Activated CD4-positive, alpha-beta T cell treated with anti-CD3 and anti-CD28 coated beads, Interleukin-2, amount 50 U/mL, for 24 hours (primary cell): ENCODE data around the gene RNF41.

Experiments used
- DNase-seq, 2 donors: peaks; one replicate each; pipeline ENCODE4 v3.0.0-alpha.2; 2020; ENCODE audit warnings: low read depth in 1 of 2, low spot score in 1 of 2

Gene RNF41

DNA sequence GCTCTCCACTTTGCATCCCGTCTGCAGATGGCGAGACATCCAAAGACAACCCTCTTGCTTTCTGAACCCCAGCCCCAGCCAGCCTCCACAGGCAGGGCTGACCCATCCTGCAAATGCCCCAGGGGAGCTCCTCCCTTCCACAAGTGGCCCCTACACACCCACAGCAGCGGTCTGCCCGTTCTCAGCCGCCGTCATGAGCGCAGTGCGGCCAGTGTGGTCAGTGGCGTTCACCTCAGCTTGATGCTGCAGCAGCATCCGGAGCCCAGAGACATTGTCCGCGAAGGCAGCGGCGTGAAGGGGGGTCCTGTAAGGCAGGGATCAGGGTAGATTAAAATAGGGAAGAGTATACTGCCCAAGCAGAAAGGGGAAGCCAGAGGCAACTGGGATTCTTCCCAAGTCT, 22.8 kb upstream of the RNF41 start:
- no peak for DNase-seq

DNA sequence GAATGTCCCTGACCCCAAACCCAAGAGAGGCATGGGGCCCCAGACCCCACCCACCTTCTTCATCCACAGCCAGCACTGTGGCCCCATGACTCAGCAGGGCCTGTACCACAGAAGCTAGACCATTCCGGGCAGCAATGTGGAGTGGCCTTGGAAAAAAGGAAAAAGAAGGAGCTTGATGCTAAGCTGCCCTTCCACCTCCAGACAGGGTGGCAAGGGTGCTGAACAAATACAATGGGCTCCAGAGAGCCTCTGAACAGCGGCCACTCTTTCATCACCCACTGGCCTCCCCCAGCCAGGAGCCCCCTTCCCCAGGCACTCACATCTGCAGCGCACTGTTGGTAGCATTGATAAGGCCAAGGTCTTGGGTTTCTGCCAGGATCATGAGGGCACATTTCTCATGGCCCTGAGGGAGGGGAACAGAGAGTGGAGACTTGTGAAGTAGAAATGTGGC, 22.0 kb upstream of the RNF41 start:
- DNase-seq = no peak

DNA sequence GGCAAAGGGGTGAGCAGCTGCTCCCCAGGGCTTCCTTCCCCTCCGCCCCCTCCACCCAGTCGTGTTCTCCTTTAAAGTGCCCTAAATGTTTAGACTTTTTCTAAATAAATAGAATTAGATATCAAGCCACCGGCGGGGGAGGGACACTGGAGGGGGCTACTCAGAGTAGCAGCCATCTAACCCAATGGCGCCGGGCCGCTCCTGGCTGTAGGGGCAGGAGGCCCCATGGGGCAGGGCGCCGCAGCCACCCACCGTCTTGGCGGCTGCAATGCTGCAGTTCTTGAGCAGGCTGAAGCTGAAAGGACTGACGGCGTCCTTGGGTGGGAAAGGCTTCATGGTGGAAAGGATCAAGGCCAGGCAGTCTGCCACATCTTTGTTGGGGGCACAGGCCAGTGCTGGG, 21.3 kb upstream of the RNF41 start:
- no peak for DNase-seq

DNA sequence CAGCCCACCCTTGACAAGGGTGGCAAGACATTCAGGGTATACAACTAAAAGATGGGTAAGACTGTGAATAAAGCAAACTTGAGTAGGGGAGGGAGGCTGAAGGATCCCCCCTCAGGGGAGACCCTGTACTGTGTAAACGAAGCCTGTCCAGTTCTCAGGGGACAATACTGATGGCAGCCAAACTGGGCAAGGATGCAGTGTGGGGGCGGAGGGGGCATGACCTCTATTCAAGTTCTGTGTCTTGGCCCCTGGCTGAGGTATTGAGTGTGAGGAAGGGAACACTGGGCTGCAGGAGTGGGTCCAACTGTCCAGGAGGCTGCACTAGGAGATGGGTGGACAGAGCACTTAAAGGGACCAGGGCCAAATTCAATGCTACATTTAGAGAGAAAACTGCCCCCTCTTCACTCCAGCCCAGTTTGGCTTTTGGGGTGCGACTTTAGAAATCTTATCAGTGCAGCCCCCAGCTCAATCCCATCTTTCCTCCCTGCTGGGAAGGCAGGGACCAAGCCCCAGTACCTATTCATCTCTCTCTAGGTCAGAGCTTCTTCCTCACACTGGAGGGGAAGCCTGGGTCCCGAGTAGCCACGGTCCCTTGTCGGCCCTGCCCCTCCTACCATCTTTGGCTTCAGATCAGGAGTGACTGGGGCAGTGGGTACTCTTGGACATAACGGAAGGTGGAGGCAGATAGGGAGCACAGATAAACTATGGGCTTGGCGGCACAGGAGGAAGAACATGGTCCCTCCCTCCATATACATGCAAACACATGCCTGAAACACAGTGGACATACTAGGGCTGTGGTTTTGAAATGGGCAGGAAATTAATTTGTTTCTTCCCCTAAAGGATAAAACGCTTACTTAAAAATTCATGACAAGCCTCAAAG, 19.9 kb upstream of the RNF41 start:
- DNase-seq = no peak

DNA sequence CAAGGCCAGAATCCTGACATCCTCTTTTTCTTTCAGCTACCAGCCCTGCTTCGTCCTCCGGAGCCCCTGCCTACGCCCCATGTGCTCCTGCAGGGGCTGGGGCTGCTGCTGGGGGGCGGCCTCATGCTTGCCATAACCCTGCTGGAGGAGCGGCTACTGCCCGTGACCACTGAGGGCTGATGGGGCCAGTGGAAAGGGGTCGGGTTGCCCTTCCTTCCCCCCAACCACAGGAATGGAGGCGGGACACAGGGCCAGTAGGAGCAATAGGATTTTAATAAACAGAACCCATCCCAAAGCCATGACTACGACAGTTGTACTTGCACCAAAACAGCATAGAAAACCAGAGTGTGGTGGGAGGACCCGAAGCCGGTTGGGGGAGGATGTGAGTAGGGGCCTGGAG, 15.8 kb upstream of the RNF41 start:
- no peak for DNase-seq

DNA sequence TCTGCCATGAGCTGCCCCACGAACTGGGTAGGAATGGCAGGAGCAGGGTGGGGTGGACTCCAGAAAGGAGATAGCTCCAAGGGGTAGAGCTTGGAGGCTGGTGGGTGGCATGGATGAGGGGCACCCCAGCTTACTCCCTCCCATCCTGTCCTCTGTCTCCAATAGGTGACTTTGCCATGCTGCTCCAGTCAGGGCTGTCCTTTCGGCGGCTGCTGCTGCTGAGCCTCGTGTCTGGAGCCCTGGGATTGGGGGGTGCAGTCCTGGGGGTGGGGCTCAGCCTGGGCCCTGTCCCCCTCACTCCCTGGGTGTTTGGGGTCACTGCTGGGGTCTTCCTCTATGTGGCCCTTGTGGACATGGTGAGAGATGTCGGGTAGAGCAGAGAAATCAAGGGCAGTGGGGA, 15.3 kb upstream of the RNF41 start:
- DNase-seq = no peak

DNA sequence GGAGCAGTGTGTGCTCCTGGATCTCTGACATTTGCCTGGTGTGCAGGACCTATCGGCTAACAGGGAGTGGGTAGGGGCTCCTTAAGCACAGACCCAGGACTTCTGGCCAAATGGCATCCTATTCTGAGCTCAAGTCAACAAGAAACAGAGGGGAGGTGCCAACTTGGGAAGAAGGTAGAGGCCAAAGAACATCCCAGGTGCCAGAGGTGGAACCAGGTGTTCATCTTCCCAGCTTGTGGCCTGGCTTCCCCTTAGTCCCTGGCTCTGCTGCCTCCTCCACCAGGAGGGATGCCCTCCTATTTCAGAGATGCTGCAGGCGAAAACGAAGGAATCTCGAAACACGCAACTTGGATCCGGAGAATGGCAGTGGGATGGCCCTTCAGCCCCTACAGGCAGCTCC, 14.4 kb upstream of the RNF41 start:
- no peak for DNase-seq

DNA sequence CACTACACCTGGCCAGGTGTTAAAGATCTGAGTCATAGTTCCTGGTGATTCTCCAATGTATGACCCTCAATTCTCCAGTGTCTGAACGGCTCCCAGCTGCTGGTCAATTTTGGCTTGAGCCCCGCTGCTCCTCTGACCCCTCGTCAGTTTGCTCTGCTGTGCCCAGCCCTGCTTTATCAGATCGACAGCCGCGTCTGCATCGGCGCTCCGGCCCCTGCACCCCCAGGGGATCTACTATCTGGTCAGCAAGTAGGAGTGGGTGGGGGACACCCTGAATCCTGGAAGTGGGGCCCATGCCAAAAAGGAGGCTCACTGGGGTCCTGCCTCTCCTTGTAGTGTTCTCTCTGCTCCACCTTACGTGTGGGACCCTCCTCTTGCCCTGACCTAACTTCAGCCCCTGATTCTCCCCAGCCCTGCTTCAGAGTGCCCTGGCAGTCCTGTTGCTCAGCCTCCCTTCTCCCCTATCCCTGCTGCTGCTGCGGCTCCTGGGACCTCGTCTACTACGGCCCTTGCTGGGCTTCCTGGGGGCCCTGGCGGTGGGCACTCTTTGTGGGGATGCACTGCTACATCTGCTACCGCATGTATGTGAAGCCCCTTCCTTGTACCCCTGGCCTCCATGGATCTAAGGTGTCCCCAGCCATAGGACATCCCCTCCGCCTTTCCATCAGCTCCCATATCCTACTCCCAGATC, 13.2 kb upstream of the RNF41 start:
- DNase-seq = no peak

DNA sequence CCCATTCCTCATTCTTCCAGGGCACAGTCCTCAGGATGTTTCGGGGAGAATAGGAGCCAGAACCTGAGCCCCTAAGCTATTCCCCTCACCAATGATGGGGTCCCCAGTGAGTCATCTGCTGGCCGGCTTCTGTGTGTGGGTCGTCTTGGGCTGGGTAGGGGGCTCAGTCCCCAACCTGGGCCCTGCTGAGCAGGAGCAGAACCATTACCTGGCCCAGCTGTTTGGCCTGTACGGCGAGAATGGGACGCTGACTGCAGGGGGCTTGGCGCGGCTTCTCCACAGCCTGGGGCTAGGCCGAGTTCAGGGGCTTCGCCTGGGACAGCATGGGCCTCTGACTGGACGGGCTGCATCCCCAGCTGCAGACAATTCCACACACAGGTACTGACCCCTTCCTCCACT, 9.5 kb upstream of the RNF41 start:
- DNase-seq = no peak

DNA sequence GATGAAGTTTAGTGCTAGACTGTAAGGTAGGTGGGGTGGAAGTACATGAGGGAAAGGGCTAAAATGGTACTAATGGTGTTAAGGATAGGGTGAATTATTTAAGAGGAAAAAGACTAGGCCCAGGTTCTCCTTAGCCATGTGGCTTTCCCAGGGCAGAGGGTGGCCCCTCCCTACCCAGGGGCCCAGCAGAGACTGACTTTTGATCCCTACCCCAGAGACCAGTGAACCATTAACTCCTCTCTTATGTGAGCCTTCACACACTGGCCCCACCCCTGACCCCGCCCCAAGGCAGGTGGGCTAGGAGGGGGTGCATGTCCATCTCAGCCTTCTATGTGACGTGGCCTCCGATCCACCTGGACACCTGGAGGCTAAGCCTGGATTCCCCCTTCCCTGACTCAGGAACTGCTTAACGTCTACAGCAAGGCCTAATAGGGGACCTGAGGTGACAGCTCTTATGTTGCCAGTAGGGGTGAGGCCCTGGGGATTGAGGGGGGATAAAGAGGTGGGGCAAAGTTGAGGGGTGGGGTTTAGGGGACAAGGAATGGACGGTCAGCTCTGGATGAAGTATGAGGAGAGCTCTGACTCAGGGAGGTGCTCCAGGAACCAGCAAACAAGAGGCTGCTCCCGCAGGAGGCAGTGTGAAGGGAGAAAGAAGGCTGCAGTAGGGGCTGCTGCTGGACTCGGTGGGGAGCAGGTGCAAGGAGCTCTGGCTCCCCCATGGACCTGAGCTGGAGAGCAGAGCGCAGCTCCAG, 8.9 kb upstream of the RNF41 start:
- DNase-seq = no peak

DNA sequence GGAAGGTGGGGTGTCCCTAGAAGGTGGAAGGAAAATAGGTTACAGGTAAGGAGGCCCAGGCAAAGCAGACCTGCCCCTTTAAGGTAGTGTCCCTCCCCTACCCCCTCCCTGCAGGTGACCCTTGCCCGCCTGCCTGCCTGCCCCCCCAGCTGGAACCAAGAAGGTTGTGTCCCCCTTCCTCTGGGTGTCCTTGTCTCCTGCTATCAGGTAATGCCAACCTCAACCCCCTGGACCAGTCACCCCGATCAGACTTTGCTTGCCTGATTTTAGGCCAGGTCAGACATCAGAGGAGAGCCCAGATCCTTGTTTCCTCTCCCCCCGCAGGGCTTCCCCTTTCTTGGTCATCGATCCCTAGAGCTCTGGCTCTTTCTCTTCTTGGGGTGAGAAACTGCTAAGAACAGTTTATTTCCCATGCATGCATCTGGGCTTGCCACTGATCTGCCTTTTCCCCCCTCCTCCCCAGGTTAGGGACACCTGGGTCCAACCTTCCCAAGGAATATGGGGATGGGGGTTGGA, 8.3 kb upstream of the RNF41 start, which contains the start of gene SLC39A5:
SLC39A5 (plus strand) TSS at position 136 of the 516 bp plus-strand sequence. CDS start 1,224 bp downstream, outside the sequence.
- DNase-seq = no peak

DNA sequence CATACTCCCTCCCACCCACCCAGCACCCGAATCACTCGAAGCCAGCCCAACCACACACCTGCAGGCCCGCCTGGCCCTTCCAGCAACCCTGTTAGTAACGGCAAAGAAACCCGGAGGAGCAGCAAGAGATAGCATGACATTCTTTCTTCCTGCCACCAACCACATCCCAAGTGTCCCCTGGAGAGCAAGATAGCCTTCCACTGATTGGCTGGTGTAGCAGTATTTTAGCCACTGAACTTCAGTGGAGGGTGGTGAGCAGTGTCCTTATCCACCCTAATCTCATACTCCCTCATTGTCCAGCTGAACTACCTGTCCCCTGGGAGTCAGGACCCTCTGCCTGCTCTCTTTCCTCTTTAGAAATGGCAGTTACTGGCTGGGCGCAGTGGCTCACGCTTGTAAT, 7.4 kb upstream of the RNF41 start:
- DNase-seq = no peak

DNA sequence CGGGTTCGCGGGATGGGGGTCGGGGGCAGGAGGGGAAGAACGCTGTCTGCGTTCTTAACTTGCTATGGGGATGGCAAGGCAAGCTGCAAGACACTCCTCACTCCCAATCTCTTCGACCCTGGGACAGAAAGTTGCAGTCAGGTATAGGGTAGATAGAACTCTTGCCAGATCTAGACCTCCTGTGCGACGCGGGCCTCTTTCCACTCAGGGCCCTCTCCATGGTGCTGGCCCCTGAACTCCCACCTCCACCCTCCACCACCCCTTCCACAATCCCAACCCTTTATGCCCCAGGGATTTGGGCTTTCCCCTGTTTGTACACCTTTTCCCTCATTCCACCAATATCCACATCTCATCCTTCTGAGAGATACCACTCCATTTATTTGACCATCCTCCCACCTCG, 3.2 kb upstream of the RNF41 start:
- no peak for DNase-seq

DNA sequence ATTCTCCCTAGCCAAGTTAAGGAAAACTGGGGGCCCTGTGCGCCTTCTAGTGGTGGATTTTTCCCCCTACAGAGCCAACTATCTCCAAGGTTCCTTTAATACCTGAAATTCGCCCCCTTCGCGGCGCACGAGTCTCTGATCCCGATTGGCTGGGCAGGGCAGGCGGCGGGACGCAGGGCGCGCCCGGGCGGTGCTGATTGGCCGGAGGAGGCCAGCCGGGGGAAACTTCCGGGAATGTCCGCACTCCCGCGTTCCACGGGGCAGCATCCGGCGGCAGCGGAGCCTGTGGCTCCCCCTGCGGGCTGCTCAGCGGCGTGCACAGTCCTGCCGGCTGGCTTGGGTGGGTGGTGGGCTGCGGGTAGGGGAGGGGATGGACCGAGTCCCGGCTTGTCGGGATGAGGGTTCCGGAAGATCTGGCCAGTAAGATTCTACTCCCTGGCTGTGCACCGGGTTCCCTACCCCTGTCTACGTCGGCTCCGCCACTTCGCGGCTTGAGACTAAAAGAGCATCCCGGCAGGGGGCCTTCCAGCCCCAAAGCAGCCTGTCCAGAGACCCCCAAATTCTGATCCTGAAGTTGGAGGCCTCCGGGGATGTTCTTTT, 2.5 kb upstream of the RNF41 start, which contains the start of gene NABP2:
NABP2 (plus strand) TSS at position 241 of the 600 bp plus-strand sequence. CDS start 515 bp downstream, outside the sequence.
- DNase-seq = peak; percentile 88 to 92

DNA sequence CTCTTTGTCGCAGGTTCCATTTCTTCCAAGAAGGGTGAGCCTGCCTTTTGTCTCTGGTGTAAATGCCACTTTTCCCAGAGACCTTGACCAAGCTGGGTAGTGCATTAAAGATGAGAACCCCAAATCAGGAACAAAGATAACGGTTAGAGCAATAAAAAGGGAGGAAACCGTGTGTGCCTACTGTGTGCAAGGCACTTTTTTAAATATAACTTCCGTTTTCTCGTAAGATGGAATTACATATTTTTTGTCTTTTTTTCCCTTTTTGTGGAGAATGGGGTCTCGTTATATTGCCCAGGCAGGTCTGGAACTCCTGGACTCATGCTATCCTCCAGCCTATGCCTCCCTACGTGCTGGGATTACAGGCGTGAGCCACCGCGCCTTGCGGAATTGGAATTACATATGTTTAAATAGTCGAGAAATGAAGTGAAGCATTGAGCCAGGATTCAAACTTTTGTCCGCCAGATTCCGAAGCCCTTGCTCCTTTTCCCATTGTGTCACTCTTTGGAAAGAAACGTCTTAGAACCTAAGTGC, 1.9 kb upstream of the RNF41 start:
- no peak for DNase-seq

DNA sequence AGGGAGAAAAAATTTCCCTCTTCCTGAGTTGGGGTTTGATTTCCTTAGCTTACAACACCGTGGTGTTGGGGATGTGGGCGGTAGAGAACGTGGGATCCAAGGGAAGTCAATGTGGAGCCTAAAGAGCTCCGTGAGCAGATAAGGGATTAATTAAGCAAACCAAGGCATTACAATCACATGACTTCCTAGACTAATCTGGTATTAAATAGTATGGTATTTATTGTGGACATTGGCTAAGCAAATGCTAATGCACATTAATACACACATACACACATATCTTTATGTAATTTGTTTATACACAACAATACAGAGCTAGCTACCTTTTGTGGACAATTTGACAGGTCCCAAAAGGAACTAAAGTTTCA, 791 bp upstream of the RNF41 start:
- no peak for DNase-seq

DNA sequence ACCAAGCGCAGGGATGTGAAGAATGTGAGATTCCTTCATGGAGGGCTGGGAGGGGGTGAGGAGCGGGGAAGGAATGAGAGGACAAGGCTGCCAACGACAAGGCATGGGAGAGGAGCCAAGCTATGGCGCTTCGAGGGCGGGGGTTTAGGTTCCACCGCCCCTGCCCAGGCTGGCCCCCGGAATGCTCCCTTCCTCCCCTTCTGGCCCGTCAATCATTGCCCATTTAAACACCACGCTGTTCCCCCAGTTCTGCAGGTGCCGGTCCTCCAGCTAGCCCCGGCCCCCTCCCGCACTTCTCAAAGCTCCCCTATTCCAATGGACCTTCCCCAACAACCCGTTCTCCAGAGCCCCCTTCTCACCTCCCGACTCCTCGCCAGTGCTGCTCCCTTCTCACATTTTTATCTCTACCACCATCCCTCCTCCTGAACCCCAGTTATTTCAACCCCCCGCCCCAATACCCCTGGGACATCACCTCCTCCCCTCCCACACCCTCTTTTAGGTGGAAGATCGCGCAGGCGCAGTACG, 428 bp downstream of the RNF41 start:
- no peak for DNase-seq

DNA sequence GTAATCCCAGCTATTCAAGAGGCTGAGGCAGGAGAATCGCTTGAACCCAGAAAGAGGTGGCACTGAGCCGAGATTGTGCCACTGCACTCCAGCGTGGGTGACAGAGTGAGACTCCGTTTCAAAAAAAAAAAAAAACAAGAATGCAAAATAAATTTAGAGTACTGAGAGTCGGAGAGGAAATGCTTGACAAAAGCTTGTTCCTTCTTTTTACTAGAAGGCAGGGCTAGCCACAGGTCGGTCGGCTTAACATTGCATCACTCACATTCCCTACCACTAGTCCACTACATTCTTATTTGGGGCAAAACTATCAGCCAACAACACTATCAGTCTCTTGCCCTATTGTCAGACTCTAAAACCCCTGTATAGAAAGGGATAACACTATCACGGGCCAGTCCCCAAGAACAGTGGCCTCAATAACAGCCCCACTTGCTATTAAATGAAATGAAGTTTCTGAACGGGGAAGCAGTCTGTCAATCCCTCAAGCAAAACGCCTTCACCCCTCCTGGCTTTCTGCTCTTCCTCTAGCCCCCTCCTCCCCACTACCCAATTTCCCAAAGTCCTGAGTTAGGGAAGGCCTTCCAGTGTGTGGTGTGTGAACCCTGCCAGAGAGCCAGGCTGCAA, 1.0 kb downstream of the RNF41 start:
- no peak for DNase-seq

DNA sequence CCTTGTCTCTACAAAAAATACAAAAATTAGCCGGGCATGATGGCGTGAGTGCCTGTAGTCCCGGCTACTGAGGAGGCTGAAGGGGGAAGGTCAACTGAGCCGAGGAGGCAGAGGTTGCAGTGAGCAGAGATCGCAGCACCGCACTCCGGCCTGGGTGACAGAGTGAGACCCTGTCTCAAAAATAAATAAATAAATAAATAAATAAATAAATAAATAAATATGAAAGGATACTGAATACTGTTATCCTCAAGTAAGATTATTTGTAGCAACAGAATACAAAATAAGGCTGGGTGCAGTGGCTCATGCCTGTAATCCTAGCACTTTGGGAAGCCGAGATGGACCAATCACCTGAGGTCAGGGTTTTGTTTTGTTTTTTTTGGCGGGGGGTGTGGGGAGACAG, 1.9 kb downstream of the RNF41 start:
- no peak for DNase-seq

DNA sequence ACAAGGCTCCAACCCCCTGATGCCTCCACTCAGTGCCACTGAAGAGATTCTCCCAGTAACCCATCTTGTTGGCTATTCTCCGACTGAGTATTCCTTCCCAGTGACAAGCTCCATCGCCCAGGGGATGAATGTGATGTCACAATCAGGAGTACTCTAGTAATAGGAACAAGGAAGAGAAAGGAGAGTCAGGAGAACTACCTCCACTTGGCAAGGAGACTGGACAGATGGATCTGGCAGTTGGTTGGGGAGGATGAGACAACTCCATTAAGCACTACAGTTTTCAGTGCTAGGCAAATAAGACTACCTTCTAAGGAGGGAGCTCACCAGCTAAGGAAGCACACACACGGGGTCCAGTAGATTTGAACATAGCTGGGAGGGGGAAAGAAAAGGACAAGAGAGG, 5.3 kb downstream of the RNF41 start:
- DNase-seq = no peak
